ENCODE data around the gene STON2. TPM values are rescaled to one million over a fixed set of nuclear protein-coding genes. Genes with fewer than 3 reads are reported as not detected.
"Not testable (repeated sequence)": the region's sequence is repeated elsewhere in the genome, so short reads cannot be mapped to it uniquely, and the experiment has no call there.

The STON2 gene
- total RNA-seq, 1 donor from 2014 or later = 6.3 TPM

GRCh38 chr14:81234278-81234677, 165.8 kb downstream of the STON2 start:
- ATAC-seq = no peak

GRCh38 chr14:81233615-81234014, 166.5 kb downstream of the STON2 start:
- no peak for DNase-seq (ENCODE audit: low spot score)
- ATAC-seq = no peak

More at GRCh38 chr14:81234278-81234677, 165.8 kb downstream of the STON2 start:
- DNase-seq (ENCODE audit: low spot score) = no peak

- DNase-seq (ENCODE audit: low spot score) (no peak), ATAC-seq (no peak)
These were observed 168.6 kb downstream of the STON2 start for GRCh38 chr14:81231540-81231939.

- ATAC-seq (no peak), DNase-seq (ENCODE audit: low spot score) (no peak)
These were observed 175.9 kb downstream of the STON2 start for GRCh38 chr14:81224222-81224621.

- not testable (repeated sequence) for ATAC-seq
These were observed 176.3 kb downstream of the STON2 start for GRCh38 chr14:81223788-81224187.

GRCh38 chr14:81222691-81223090, 177.4 kb downstream of the STON2 start:
- DNase-seq (ENCODE audit: low spot score) = no peak

More at GRCh38 chr14:81223788-81224187, 176.3 kb downstream of the STON2 start:
- not testable (repeated sequence) for DNase-seq (ENCODE audit: low spot score)

GRCh38 chr14:81222126-81222525, 178.0 kb downstream of the STON2 start:
- no peak for DNase-seq (ENCODE audit: low spot score)

More at GRCh38 chr14:81222691-81223090, 177.4 kb downstream of the STON2 start:
- no peak for ATAC-seq

GRCh38 chr14:81221579-81222102, 178.5 kb downstream of the STON2 start:
- ATAC-seq = no peak
- no peak for DNase-seq (ENCODE audit: low spot score)

More at GRCh38 chr14:81222126-81222525, 178.0 kb downstream of the STON2 start:
- ATAC-seq = no peak

GRCh38 chr14:81220830-81221578, 179.1 kb downstream of the STON2 start, which contains the start of gene GTF2A1:
GTF2A1 (minus strand) TSS chr14:81220959; CDS start chr14:81220518, 441 bp downstream.
- DNase-seq (ENCODE audit: low spot score) (peak; percentile 97), ATAC-seq (peak; percentile 79)

- DNase-seq (ENCODE audit: low spot score) (no peak), ATAC-seq (no peak)
These were observed 179.6 kb downstream of the STON2 start for GRCh38 chr14:81220580-81220829.

GRCh38 chr14:81219759-81220579, 180.2 kb downstream of the STON2 start:
- ATAC-seq (peak; percentile 0), DNase-seq (ENCODE audit: low spot score) (peak; percentile 56)

- peak; percentile 71 for ATAC-seq
These were observed 180.8 kb downstream of the STON2 start for GRCh38 chr14:81219210-81219758.

GRCh38 chr14:81211844-81212243, 188.3 kb downstream of the STON2 start:
- ATAC-seq (peak; percentile 91), DNase-seq (ENCODE audit: low spot score) (peak; percentile 55)

More at GRCh38 chr14:81219210-81219758, 180.8 kb downstream of the STON2 start:
- DNase-seq (ENCODE audit: low spot score) = peak; percentile 94

Other genes starting within 250 kb of the STON2 start
- gene GTF2A1, start 179.4 kb downstream of the STON2 start, total RNA-seq = 11.1 TPM
- 128 TPM for gene SEL1L, start 133.5 kb upstream of the STON2 start, total RNA-seq

All from left lobe of liver (tissue), 2 donors.